ENCODE data around the gene CELSR2.

DNA sequence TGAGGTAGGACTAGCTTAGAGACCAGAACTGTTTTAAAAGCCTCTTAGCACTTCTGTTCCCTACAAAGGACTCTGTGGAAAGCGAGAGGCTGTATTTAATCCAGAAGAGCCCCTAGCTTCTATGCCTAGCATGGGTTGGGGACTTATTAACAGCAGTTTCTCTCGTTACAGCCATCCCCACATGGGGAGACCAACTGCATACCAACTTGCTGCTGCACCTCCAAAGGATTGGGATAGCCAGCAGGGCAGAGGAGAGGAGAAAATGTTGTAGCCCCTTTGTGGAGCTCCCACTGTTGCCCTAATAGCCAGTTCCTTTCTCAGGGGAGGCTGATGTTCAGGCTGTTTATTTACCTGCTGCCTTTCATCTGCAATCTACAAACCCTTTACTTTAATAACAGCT, 11.0 kb upstream of the CELSR2 start:
- TF ChIP-seq POLR2A (IDR thresholded peaks at IDR 0.05; ENCODE audit: low read depth, low read length), result no peak
- no peak for TF ChIP-seq POU2F2 (IDR thresholded peaks at IDR 0.05; ENCODE audit: low read depth, low read length)

Measured in GM12891 (cell line).